Measurements from ENCODE around the gene PCDHB5. TPM values are rescaled to one million over a fixed set of nuclear protein-coding genes. Genes with fewer than 3 reads are reported as not detected.
"Not testable (repeated sequence)": the region's sequence is repeated elsewhere in the genome, so short reads cannot be mapped to it uniquely, and the experiment has no call there.

The PCDHB5 gene
- total and polyA plus RNA-seq, 2 of the 4 experiments (the other 2 are of a cell fraction), result 0.18 to 0.32 TPM

DNA sequence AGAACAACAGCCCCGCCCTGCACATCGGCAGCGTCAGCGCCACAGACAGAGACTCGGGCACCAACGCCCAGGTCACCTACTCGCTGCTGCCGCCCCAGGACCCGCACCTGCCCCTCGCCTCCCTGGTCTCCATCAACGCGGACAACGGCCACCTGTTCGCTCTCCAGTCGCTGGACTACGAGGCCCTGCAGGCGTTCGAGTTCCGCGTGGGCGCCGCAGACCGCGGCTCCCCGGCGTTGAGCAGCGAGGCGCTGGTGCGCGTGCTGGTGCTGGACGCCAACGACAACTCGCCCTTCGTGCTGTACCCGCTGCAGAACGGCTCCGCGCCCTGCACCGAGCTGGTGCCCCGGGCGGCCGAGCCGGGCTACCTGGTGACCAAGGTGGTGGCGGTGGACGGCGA, 38.8 kb upstream of the PCDHB5 start:
- H3K14ac ChIP-seq (replicated peaks; ENCODE audit: low read depth, low read length); H3K4me3 ChIP-seq (ENCODE audit: insufficient read depth, low read depth, low read length); H2BK20ac ChIP-seq (ENCODE audit: low read depth, low read length); in situ Hi-C loops (cut with MboI; ENCODE audit: low sequenced_read_pairs); H2AFZ ChIP-seq (replicated peaks; ENCODE audit: low read length, poor library complexity); H3K4ac ChIP-seq (ENCODE audit: low read depth, low read length); H3K27me3 ChIP-seq (ENCODE audit: control insufficient read depth, insufficient read depth, low read length); H3K4me1 ChIP-seq (ENCODE audit: control insufficient read depth, insufficient read depth, low read length); dilution Hi-C loops (cut with HindIII; ENCODE audit: low sequenced_read_pairs, unreplicated experiment); H2AK5ac ChIP-seq (ENCODE audit: low read depth, low read length); H2BK15ac ChIP-seq (ENCODE audit: low read depth, low read length); H4K8ac ChIP-seq (ENCODE audit: low read depth in 2 of 2, low read length in 2 of 2); H3K23ac ChIP-seq (ENCODE audit: low read depth, low read length); intact Hi-C loops (cut with micrococcal nuclease); H3K56ac ChIP-seq (ENCODE audit: extremely low read depth, insufficient read depth, low read length); H3K9ac ChIP-seq (ENCODE audit: low read depth, low read length); H4K20me1 ChIP-seq (ENCODE audit: insufficient read depth, low read length); H3K18ac ChIP-seq (ENCODE audit: low read depth, low read length); H2AK9ac ChIP-seq (replicated peaks; ENCODE audit: low read depth, low read length, poor library complexity); H4K91ac ChIP-seq (ENCODE audit: insufficient read depth, low read depth, low read length); ATAC-seq (ENCODE audit: low read depth); H2BK5ac ChIP-seq (ENCODE audit: low read depth, low read length, poor library complexity, severe bottlenecking); H3K36me3 ChIP-seq (ENCODE audit: control insufficient read depth, insufficient read depth, low read length); H3K79me1 ChIP-seq (ENCODE audit: low read depth in 1 of 2, low read length in 2 of 2); BruUV-seq (replicated peaks); H3K4me2 ChIP-seq (ENCODE audit: low read depth, low read length); H3K9me1 ChIP-seq (ENCODE audit: insufficient read depth, low read length); POLR2A ChIA-PET (ENCODE audit: unreplicated experiment); CTCF ChIA-PET; H3K27ac ChIP-seq (ENCODE audit: insufficient read depth, low read length); DNase-seq; H2BK120ac ChIP-seq (ENCODE audit: low read depth, low read length); H4K5ac ChIP-seq (ENCODE audit: low read depth, low read length): not testable (repeated sequence)
- H3K9me3 ChIP-seq (ENCODE audit: control insufficient read depth, insufficient read depth, low read length), result peaks cover 14% of the 10 kb centered on the region
- WGBS, 2 experiments (ENCODE audit: extremely low coverage in 2 of 2, insufficient read length in 1 of 2), result no CpG with 5 or more reads among the region's 46 CpGs

DNA sequence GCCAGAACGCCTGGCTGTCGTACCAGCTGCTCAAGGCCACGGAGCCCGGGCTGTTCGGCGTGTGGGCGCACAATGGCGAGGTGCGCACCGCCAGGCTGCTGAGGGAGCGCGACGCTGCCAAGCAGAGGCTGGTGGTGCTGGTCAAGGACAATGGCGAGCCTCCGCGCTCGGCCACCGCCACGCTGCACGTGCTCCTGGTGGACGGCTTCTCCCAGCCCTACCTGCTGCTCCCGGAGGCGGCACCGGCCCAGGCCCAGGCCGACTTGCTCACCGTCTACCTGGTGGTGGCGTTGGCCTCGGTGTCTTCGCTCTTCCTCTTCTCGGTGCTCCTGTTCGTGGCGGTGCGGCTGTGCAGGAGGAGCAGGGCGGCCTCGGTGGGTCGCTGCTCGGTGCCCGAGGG, 38.4 kb upstream of the PCDHB5 start:
- H3K9me3 ChIP-seq (ENCODE audit: control insufficient read depth, insufficient read depth, low read length), result peaks cover 17% of the 10 kb centered on the region
- whole genome bisulfite sequencing, 2 experiments (ENCODE audit: extremely low coverage in 2 of 2, insufficient read length in 1 of 2), result 56% methylated on average over 10 of the region's 38 CpGs; no CpG with 5 or more reads in 1 of the 2 experiments
- H3K9me1 ChIP-seq (ENCODE audit: insufficient read depth, low read length); H3K56ac ChIP-seq (ENCODE audit: extremely low read depth, insufficient read depth, low read length); H3K18ac ChIP-seq (ENCODE audit: low read depth, low read length); H2AK9ac ChIP-seq (replicated peaks; ENCODE audit: low read depth, low read length, poor library complexity); H2AFZ ChIP-seq (replicated peaks; ENCODE audit: low read length, poor library complexity); H2BK20ac ChIP-seq (ENCODE audit: low read depth, low read length); H3K4me2 ChIP-seq (ENCODE audit: low read depth, low read length); H3K79me1 ChIP-seq (ENCODE audit: low read depth in 1 of 2, low read length in 2 of 2); H3K4ac ChIP-seq (ENCODE audit: low read depth, low read length); H2AK5ac ChIP-seq (ENCODE audit: low read depth, low read length); H3K23ac ChIP-seq (ENCODE audit: low read depth, low read length); ATAC-seq (ENCODE audit: low read depth); intact Hi-C loops (cut with micrococcal nuclease); DNase-seq; H2BK120ac ChIP-seq (ENCODE audit: low read depth, low read length); BruUV-seq (replicated peaks); H3K27me3 ChIP-seq (ENCODE audit: control insufficient read depth, insufficient read depth, low read length); CTCF ChIA-PET; H4K5ac ChIP-seq (ENCODE audit: low read depth, low read length); H3K9ac ChIP-seq (ENCODE audit: low read depth, low read length); H2BK15ac ChIP-seq (ENCODE audit: low read depth, low read length); H3K36me3 ChIP-seq (ENCODE audit: control insufficient read depth, insufficient read depth, low read length); H3K4me1 ChIP-seq (ENCODE audit: control insufficient read depth, insufficient read depth, low read length); H3K14ac ChIP-seq (replicated peaks; ENCODE audit: low read depth, low read length); H4K8ac ChIP-seq (ENCODE audit: low read depth in 2 of 2, low read length in 2 of 2); in situ Hi-C loops (cut with MboI; ENCODE audit: low sequenced_read_pairs); H4K91ac ChIP-seq (ENCODE audit: insufficient read depth, low read depth, low read length); dilution Hi-C loops (cut with HindIII; ENCODE audit: low sequenced_read_pairs, unreplicated experiment); H3K4me3 ChIP-seq (ENCODE audit: insufficient read depth, low read depth, low read length); H2BK5ac ChIP-seq (ENCODE audit: low read depth, low read length, poor library complexity, severe bottlenecking); POLR2A ChIA-PET (ENCODE audit: unreplicated experiment); H4K20me1 ChIP-seq (ENCODE audit: insufficient read depth, low read length); H3K27ac ChIP-seq (ENCODE audit: insufficient read depth, low read length): not testable (repeated sequence)
